ENCODE measurements around the gene PPP1CA.

DNA sequence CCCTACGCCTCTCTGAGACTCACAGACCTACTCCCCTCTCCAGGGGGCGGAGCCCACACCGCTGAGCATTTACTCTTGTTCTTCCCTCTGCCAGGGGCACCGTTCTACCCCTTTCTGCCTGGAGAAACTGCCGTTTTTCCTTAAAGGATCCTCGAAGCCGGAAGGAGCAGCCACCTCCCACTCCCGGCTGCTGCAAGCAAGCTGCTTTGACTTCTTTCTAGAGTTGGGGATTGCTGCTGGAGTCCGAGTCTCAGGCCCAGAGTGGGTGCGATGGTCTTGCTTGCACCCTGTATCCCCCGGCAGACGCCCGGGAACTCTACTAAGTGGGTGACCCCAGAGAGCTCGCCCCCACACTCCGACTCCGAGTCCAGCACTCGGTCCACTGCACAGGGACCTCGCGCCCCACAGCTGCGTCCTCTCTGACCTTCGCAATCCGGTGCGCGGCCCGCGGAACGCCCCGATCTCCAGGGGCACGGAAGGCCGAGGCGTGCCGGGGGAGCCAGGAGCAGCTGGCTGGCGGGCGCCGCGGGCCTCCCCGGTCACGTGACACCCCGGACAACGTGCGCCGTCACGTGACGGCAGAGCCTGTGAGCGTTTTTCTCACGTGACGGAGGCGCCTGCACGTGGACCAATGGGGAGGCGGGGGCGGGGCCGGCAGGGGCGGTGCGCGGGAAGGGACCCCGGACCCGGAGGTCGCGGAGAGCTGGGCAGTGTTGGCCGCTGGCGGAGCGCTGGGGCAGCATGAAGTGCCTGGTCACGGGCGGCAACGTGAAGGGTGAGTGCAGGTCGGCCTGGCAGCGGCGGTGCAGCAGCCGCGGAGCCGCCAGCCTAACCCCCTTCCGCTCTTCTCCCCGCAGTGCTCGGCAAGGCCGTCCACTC is 10.1 kb downstream of the PPP1CA start, which contains the start of gene RAD9A:
- TF ChIP-seq EP300 (IDR thresholded peaks at IDR 0.05): no peak
- peak; percentile 78 for TF ChIP-seq POLR2AphosphoS5 (IDR thresholded peaks at IDR 0.05)
